HepG2 (cell line): ENCODE measurements around the gene SUN5. TPM values are rescaled to one million over a fixed set of nuclear protein-coding genes. Genes with fewer than 3 reads are reported as not detected.

Experiments
- ARNT2 ChIP-seq: sonication (generic); formaldehyde crosslinking; IDR thresholded peaks from 2 replicates; pipeline ENCODE4 v1.8.0; 2022; ENCODE audit warnings: mild to moderate bottlenecking, low read depth, missing genetic modification reagents, moderate library complexity
- CEBPZ ChIP-seq: IDR thresholded peaks from 2 replicates; pipeline ENCODE4 v1.6.1; 2012; ENCODE audit warnings: low read length, improper control_type of control experiment
- ELF1 ChIP-seq: sonication (generic); formaldehyde crosslinking; IDR thresholded peaks from 2 replicates; pipeline ENCODE4 v1.4.0; 2020; ENCODE audit warnings: missing genetic modification reagents
- FOSL1 ChIP-seq: sonication (generic); formaldehyde crosslinking; IDR thresholded peaks from 2 replicates; pipeline ENCODE4 v1.9.0; 2021; ENCODE audit warnings: missing genetic modification reagents, borderline replicate concordance
- FOXA3 ChIP-seq: IDR thresholded peaks from 2 replicates; pipeline ENCODE4 v1.6.1; 2016; ENCODE audit warnings: missing genetic modification reagents, missing compliant biosample characterization
- HOXD1 ChIP-seq: sonication (generic); formaldehyde crosslinking; IDR thresholded peaks from 2 replicates; pipeline ENCODE4 v1.5.0; 2020; ENCODE audit warnings: missing genetic modification reagents
- KDM5A ChIP-seq: fragments of 200-600 bp; sonication (generic); IDR thresholded peaks from 2 replicates; pipeline ENCODE4 v1.7.0; 2018; ENCODE audit warnings: antibody characterized with exemption, mild to moderate bottlenecking, low read length, borderline replicate concordance
- MATR3 ChIP-seq: sonication (generic); formaldehyde crosslinking; IDR thresholded peaks from 2 replicates; pipeline ENCODE4 v1.4.0; 2020; ENCODE audit warnings: missing genetic modification reagents
- MTA3 ChIP-seq: sonication (generic); formaldehyde crosslinking; IDR thresholded peaks from 2 replicates; pipeline ENCODE4 v1.4.0; 2020; ENCODE audit warnings: missing genetic modification reagents
- NPAS2 ChIP-seq: sonication (generic); formaldehyde crosslinking; IDR thresholded peaks from 2 replicates; pipeline ENCODE4 v1.8.0; 2022; ENCODE audit warnings: mild to moderate bottlenecking, missing genetic modification reagents, borderline replicate concordance
- PAWR ChIP-seq: sonication (generic); formaldehyde crosslinking; IDR thresholded peaks from 2 replicates; pipeline ENCODE4 v1.4.0; 2020; ENCODE audit warnings: missing genetic modification reagents, mild to moderate bottlenecking, borderline replicate concordance
- SAFB2 ChIP-seq: sonication (generic); formaldehyde crosslinking; IDR thresholded peaks from 2 replicates; pipeline ENCODE4 v1.5.1; 2020; ENCODE audit warnings: missing genetic modification reagents, low read depth, mild to moderate bottlenecking, borderline replicate concordance
- SYNCRIP ChIP-seq: fragments of 200-400 bp; formaldehyde crosslinking; IDR thresholded peaks from 2 replicates; pipeline ENCODE4 v1.6.1; 2018; ENCODE audit warnings: mild to moderate bottlenecking, low read depth, low read length; ENCODE audit not compliant: insufficient read depth
- TEAD3 ChIP-seq: optimal IDR thresholded peaks from 2 replicates; pipeline ENCODE3; 2016; ENCODE audit warnings: borderline replicate concordance
- TFDP2 ChIP-seq: sonication (generic); formaldehyde crosslinking; IDR thresholded peaks from 2 replicates; pipeline ENCODE4 v1.4.0; 2020; ENCODE audit warnings: missing genetic modification reagents
- TRAFD1 ChIP-seq: sonication (generic); formaldehyde crosslinking; IDR thresholded peaks from 2 replicates; pipeline ENCODE4 v1.5.1; 2020; ENCODE audit warnings: missing genetic modification reagents, mild to moderate bottlenecking, borderline replicate concordance
- ZKSCAN1 ChIP-seq: fragments of 150-350 bp; IDR thresholded peaks from 2 replicates; pipeline ENCODE4 v1.6.1; 2014; ENCODE audit warnings: low read length
- ZNF7 ChIP-seq: IDR thresholded peaks from 2 replicates; pipeline ENCODE4 v1.6.1; 2016; ENCODE audit warnings: missing biosample characterization, missing genetic modification reagents
- ZNF879 ChIP-seq: sonication (generic); formaldehyde crosslinking; IDR thresholded peaks from 2 replicates; pipeline ENCODE4 v1.8.1; 2023; ENCODE audit warnings: missing genetic modification reagents
- ZXDC ChIP-seq: sonication (generic); formaldehyde crosslinking; IDR thresholded peaks from 2 replicates; pipeline ENCODE4 v1.5.0; 2020; ENCODE audit warnings: mild to moderate bottlenecking, missing genetic modification reagents
- polyA plus RNA-seq, 8 experiments: library from polyadenylated mRNA; depleted of rRNA in 3 of 8; stranded (reverse) in 7 of 8; unstranded in 1 of 8; fragments of >200 nt; fragmentation: Illumina TruSeq in 4 of 8; extraction: Trizol in 4 of 8; gene quantifications; 2 replicates each; pipeline versions ENCODE4 v1.2.1 to v1.2.3, GENCODE V29; 2011 to 2016; ENCODE audit warnings: low read depth in 4 of 8, missing spikeins in 1 of 8, mixed read lengths in 1 of 8; ENCODE audit not compliant: insufficient read depth in 1 of 8
- total RNA-seq, 5 experiments: library from RNA; depleted of rRNA; stranded (reverse); fragments of >200 nt; fragmentation: Illumina TruSeq; extraction: Trizol; gene quantifications; 2 replicates each; pipeline ENCODE4 v1.2.3, GENCODE V29; 2016; ENCODE audit warnings: low read depth in 1 of 5

The SUN5 gene
- total and polyA plus RNA-seq, 2 of the 13 experiments (the other 11 are each of a cell fraction or from before 2014, with no cell fraction given) = not detected

GRCh38 chr20:33007376-33008335 lies 3.4 kb upstream of the SUN5 start, which contains the start of gene BPIFB2 (continued):
- TF ChIP-seq ZNF7 (0 out of 2 replicates have a peak, but pooled peaks have one; percentile 6), ELF1 (peak; percentile 60), SAFB2 (CRISPR knock-in tag) (peak; percentile 73), NPAS2 (CRISPR knock-in tag) (peak; percentile 19; the same call in 1 of the 2 replicates), MTA3 (CRISPR knock-in tag) (no peak), TRAFD1 (CRISPR knock-in tag) (peak; percentile 63; the same call in 1 of the 2 replicates), TEAD3 (CRISPR knock-in tag) (peak; percentile 59), CEBPZ (no peak), FOXA3 (peak; percentile 92), PAWR (CRISPR knock-in tag) (no peak), ZXDC (CRISPR knock-in tag) (peak; percentile 9; the same call in 1 of the 2 replicates), HOXD1 (peak; percentile 93), TFDP2 (CRISPR knock-in tag) (peak; percentile 71; the same call in 1 of the 2 replicates), SYNCRIP (no peak), ARNT2 (CRISPR knock-in tag) (no peak; the same call in 1 of the 2 replicates), MATR3 (CRISPR knock-in tag) (no peak), FOSL1 (CRISPR knock-in tag) (no peak), KDM5A (0 out of 2 replicates have a peak, but pooled peaks have one; percentile 7), ZKSCAN1 (no peak; the same call in 1 of the 2 replicates), ZNF879 (no peak)
